Calu3 (cell line): ENCODE data around the gene CDK14. TPM values are rescaled to one million over a fixed set of nuclear protein-coding genes. Genes with fewer than 3 reads are reported as not detected.

Experiments used
- BruUV-seq: library from RNA; stranded (reverse); fragments of 400-500 nt; replicated peaks from 2 replicates; lab custom pipeline; 2021; lab: Mats Ljungman, UMichigan
- CTCF ChIA-PET: fragments of 300-600 bp; sonication (Branson Sonifier 250); formaldehyde crosslinking; loops from one replicate; lab custom pipeline; 2022; ENCODE audit warnings: antibody characterized with exemption; lab: Charles Lee
- DNase-seq: peaks from one replicate; pipeline ENCODE4 v3.0.0; 2022
- H3K27ac Mint-ChIP-seq: one replicate; pipeline ENCODE4 v1.8.0; 2022; ENCODE audit warnings: mixed read lengths; ENCODE audit not compliant: unreplicated experiment
- H3K27me3 Mint-ChIP-seq: one replicate; pipeline ENCODE4 v1.8.0; 2022; ENCODE audit warnings: mixed read lengths; ENCODE audit not compliant: unreplicated experiment
- H3K36me3 Mint-ChIP-seq: one replicate; pipeline ENCODE4 v1.8.0; 2022; ENCODE audit warnings: mild to moderate bottlenecking, moderate library complexity, mixed read lengths; ENCODE audit not compliant: insufficient read depth, unreplicated experiment
- H3K4me1 Mint-ChIP-seq: one replicate; pipeline ENCODE4 v1.8.0; 2022; ENCODE audit warnings: mild to moderate bottlenecking, low read depth, mixed read lengths; ENCODE audit not compliant: unreplicated experiment
- H3K4me3 Mint-ChIP-seq: one replicate; pipeline ENCODE4 v1.8.0; 2022; ENCODE audit warnings: mild to moderate bottlenecking, low read depth, moderate library complexity, mixed read lengths; ENCODE audit not compliant: unreplicated experiment
- H3K9me3 Mint-ChIP-seq: one replicate; pipeline ENCODE4 v1.8.0; 2022; ENCODE audit warnings: low read depth, mixed read lengths; ENCODE audit not compliant: unreplicated experiment
- CTCF ChIP-seq: fragments of 200-600 bp; IDR thresholded peaks from one replicate; pipeline ENCODE4 v1.8.0; 2022; ENCODE audit warnings: antibody characterized with exemption; ENCODE audit not compliant: unreplicated experiment
- intact Hi-C: fragments of 100-400 bp; cut with micrococcal nuclease; formaldehyde crosslinking; loops from one replicate; pipeline ENCODE4 v1.10.0; 2022; ENCODE audit not compliant: unreplicated experiment
- total RNA-seq: library from RNA; stranded (reverse); gene quantifications from 2 replicates; pipeline ENCODE4 v1.2.3, GENCODE V29; 2022

The CDK14 gene
- total RNA-seq, 1 experiment from 2014 or later = 29.4 TPM

- intact Hi-C loops = no loop called here
- H3K27me3 Mint-ChIP-seq = no peaks in the 10 kb centered on the region
- H3K9me3 Mint-ChIP-seq = no peaks in the 10 kb centered on the region
- no peaks in the 10 kb centered on the region for H3K4me1 Mint-ChIP-seq
- TF ChIP-seq CTCF = no peak
- no peak for DNase-seq
- no peaks in the 10 kb centered on the region for H3K36me3 Mint-ChIP-seq
- CTCF ChIA-PET = no interaction called here
- BruUV-seq = no TSS peak
- H3K27ac Mint-ChIP-seq = no peak overlapping the region
- H3K4me3 Mint-ChIP-seq = no peak overlapping the region
Observed at GRCh38 chr7:90869335-90869734, 273.2 kb downstream of the CDK14 start.

- H3K27ac Mint-ChIP-seq = no peak overlapping the region
- BruUV-seq = no TSS peak
- no peaks in the 10 kb centered on the region for H3K27me3 Mint-ChIP-seq
- H3K4me3 Mint-ChIP-seq = no peak overlapping the region
- intact Hi-C loops = no loop called here
- H3K9me3 Mint-ChIP-seq = no peaks in the 10 kb centered on the region
- CTCF ChIA-PET = interaction anchor here (1.4 kb wide), 1 partner anchor 52 kb away, joined by 4 read pairs; no protein-coding TSS in a partner anchor
- H3K36me3 Mint-ChIP-seq = no peaks in the 10 kb centered on the region
- TF ChIP-seq CTCF = no peak
- no peaks in the 10 kb centered on the region for H3K4me1 Mint-ChIP-seq
- DNase-seq = no peak
Observed at GRCh38 chr7:90876701-90877100, 280.6 kb downstream of the CDK14 start.

- no peaks in the 10 kb centered on the region for H3K4me1 Mint-ChIP-seq
- no peak for DNase-seq
- H3K27ac Mint-ChIP-seq = no peak overlapping the region
- no TSS peak for BruUV-seq
- H3K27me3 Mint-ChIP-seq = no peaks in the 10 kb centered on the region
- no peaks in the 10 kb centered on the region for H3K36me3 Mint-ChIP-seq
- CTCF ChIA-PET = interaction anchor here (1.4 kb wide), 1 partner anchor 52 kb away, joined by 4 read pairs; no protein-coding TSS in a partner anchor
- intact Hi-C loops = no loop called here
- no peak overlapping the region for H3K4me3 Mint-ChIP-seq
- no peaks in the 10 kb centered on the region for H3K9me3 Mint-ChIP-seq
- TF ChIP-seq CTCF = no peak
Observed at GRCh38 chr7:90877201-90877600, 281.1 kb downstream of the CDK14 start.

- no peaks in the 10 kb centered on the region for H3K9me3 Mint-ChIP-seq
- CTCF ChIA-PET = no interaction called here
- no peak overlapping the region for H3K4me3 Mint-ChIP-seq
- intact Hi-C loops = no loop called here
- H3K4me1 Mint-ChIP-seq = no peaks in the 10 kb centered on the region
- H3K27ac Mint-ChIP-seq = no peak overlapping the region
- DNase-seq = no peak
- TF ChIP-seq CTCF = no peak
- no peaks in the 10 kb centered on the region for H3K27me3 Mint-ChIP-seq
- BruUV-seq = no TSS peak
- no peaks in the 10 kb centered on the region for H3K36me3 Mint-ChIP-seq
Observed at GRCh38 chr7:90879924-90880323, 283.8 kb downstream of the CDK14 start.
